Measurements from ENCODE around the gene ZNF532. TPM values are rescaled to one million over a fixed set of nuclear protein-coding genes. Genes with fewer than 3 reads are reported as not detected.
A peak's percentile ranks its signal among the peaks of the same experiment; 100 is the strongest.

ZNF532 gene
- total and polyA plus RNA-seq, 5 donors from 2014 or later = 0.64 to 15.8 (median 1.6) TPM

- Histone ChIP-seq H3K4me1 (ENCODE audit: control insufficient read depth, insufficient read depth, low read length, poor library complexity, severe bottlenecking) (peaks cover 5% of the 10 kb centered on the region), H3K27ac (ENCODE audit: insufficient read depth, low read length, poor library complexity, severe bottlenecking) (no peak overlapping the region), H3K9me3 (ENCODE audit: control insufficient read depth in 2 of 2, low read length in 2 of 2) (no peaks in the 10 kb centered on the region), H3K27me3 (ENCODE audit: control insufficient read depth, insufficient read depth, low read length) (peaks cover 22% of the 10 kb centered on the region), H3K36me3 (ENCODE audit: control insufficient read depth, insufficient read depth, low read length) (no peaks in the 10 kb centered on the region), H3K4me3 (ENCODE audit: low read depth, low read length) (no peak overlapping the region)
- Mint-ChIP-seq H3K27ac (no peak overlapping the region), H3K9me3 (peaks cover 0 to 3% (median 0%) of the 10 kb centered on the region in 7 donors), H3K4me3 (no peak overlapping the region), H3K4me1 (peaks cover 0 to 18% (median 6%) of the 10 kb centered on the region in 4 donors), H3K27me3 (peaks cover 53% of the 10 kb centered on the region), H3K36me3 (peaks cover 2% of the 10 kb centered on the region)
- DNase-seq = no peak
- no peak for ATAC-seq (ENCODE audit: low read depth in 2 of 2)
Observed at GRCh38 chr18:58860747-58861231, 3.9 kb upstream of the ZNF532 start.

- H3K4me1 Mint-ChIP-seq = peaks cover 0 to 18% (median 6%) of the 10 kb centered on the region in 4 donors
- peaks cover 5% of the 10 kb centered on the region for H3K4me1 ChIP-seq (ENCODE audit: control insufficient read depth, insufficient read depth, low read length, poor library complexity, severe bottlenecking)
- no peaks in the 10 kb centered on the region for H3K36me3 ChIP-seq (ENCODE audit: control insufficient read depth, insufficient read depth, low read length)
- peaks cover 0 to 3% (median 0%) of the 10 kb centered on the region in 7 donors for H3K9me3 Mint-ChIP-seq
- ATAC-seq (ENCODE audit: low read depth in 2 of 2) = no peak
- peaks cover 57% of the 10 kb centered on the region for H3K27me3 Mint-ChIP-seq
- H3K36me3 Mint-ChIP-seq = peaks cover 4% of the 10 kb centered on the region
- H3K27ac ChIP-seq (ENCODE audit: insufficient read depth, low read length, poor library complexity, severe bottlenecking) = no peak overlapping the region
- peaks cover 22% of the 10 kb centered on the region for H3K27me3 ChIP-seq (ENCODE audit: control insufficient read depth, insufficient read depth, low read length)
- DNase-seq = no peak
- H3K27ac Mint-ChIP-seq = no peak overlapping the region
- no peak overlapping the region for H3K4me3 ChIP-seq (ENCODE audit: low read depth, low read length)
- H3K4me3 Mint-ChIP-seq = no peak overlapping the region
- no peaks in the 10 kb centered on the region for H3K9me3 ChIP-seq (ENCODE audit: control insufficient read depth in 2 of 2, low read length in 2 of 2)
Observed at GRCh38 chr18:58861353-58861752, 3.3 kb upstream of the ZNF532 start.

DNA sequence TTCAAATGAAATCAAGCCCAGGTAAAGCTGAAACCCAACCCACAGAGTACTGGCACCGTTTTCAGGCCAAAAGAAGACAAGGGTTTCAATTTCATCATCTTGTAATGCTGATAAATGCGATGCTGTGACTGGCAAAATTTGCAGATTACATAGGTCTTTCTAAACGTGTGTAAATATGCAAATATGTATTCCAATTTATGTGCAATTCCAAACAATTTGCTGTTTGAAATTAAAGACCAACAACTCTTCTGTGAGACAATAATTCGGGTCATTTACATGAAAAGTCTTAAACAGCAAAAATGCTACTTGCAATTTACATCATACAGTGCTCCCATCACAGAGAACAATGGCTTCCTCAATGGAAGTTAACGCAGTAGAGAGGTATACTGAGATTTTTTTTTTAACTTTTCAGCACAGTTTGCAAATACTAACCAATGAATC lies 2.8 kb upstream of the ZNF532 start:
- Mint-ChIP-seq H3K4me1 (peaks cover 0 to 18% (median 6%) of the 10 kb centered on the region in 4 donors), H3K36me3 (peaks cover 4% of the 10 kb centered on the region), H3K27ac (peak overlapping the region in 1 of 3 donors; percentile 83), H3K4me3 (peak overlapping the region in 1 of 4 donors; percentile 36), H3K27me3 (peaks cover 61% of the 10 kb centered on the region), H3K9me3 (peaks cover 0 to 3% (median 0%) of the 10 kb centered on the region in 7 donors)
- no peak overlapping the region for H3K27ac ChIP-seq (ENCODE audit: insufficient read depth, low read length, poor library complexity, severe bottlenecking)
- no peaks in the 10 kb centered on the region for H3K36me3 ChIP-seq (ENCODE audit: control insufficient read depth, insufficient read depth, low read length)
- no peak overlapping the region for H3K4me3 ChIP-seq (ENCODE audit: low read depth, low read length)
- peaks cover 22% of the 10 kb centered on the region for H3K27me3 ChIP-seq (ENCODE audit: control insufficient read depth, insufficient read depth, low read length)
- H3K9me3 ChIP-seq (ENCODE audit: control insufficient read depth in 2 of 2, low read length in 2 of 2) = no peaks in the 10 kb centered on the region
- peaks cover 5% of the 10 kb centered on the region for H3K4me1 ChIP-seq (ENCODE audit: control insufficient read depth, insufficient read depth, low read length, poor library complexity, severe bottlenecking)
- no peak for ATAC-seq (ENCODE audit: low read depth in 2 of 2)
- DNase-seq = no peak

DNA sequence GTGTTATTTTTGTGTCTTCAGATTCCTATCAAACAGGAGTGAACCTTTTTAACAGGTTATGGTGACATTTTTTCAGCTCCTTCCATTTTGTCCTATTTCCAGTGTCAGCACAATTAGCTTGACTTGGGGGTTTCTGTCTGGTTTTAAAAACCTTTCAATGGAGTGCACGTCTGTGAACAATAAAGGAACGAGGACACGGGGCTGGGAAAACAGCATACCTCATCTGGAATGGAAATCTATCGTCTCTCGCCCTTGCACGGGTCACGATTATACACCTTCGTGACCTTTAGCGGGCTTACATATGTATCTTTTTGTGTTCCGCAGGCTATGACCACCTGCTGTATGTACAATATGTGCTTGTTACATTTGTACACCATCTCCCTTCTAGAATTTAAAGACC lies 2.3 kb upstream of the ZNF532 start:
- Histone ChIP-seq H3K27ac (ENCODE audit: insufficient read depth, low read length, poor library complexity, severe bottlenecking) (no peak overlapping the region), H3K9me3 (ENCODE audit: control insufficient read depth in 2 of 2, low read length in 2 of 2) (no peaks in the 10 kb centered on the region), H3K27me3 (ENCODE audit: control insufficient read depth, insufficient read depth, low read length) (peaks cover 22% of the 10 kb centered on the region), H3K4me1 (ENCODE audit: control insufficient read depth, insufficient read depth, low read length, poor library complexity, severe bottlenecking) (peaks cover 5% of the 10 kb centered on the region), H3K4me3 (ENCODE audit: low read depth, low read length) (peak overlapping the region; percentile 52), H3K36me3 (ENCODE audit: control insufficient read depth, insufficient read depth, low read length) (no peaks in the 10 kb centered on the region)
- peak overlapping the region in 2 of 3 donors; percentile 83 to 93 for H3K27ac Mint-ChIP-seq
- no peak for DNase-seq
- H3K4me3 Mint-ChIP-seq = peak overlapping the region; percentile 69 to 87 (median 82)
- H3K27me3 Mint-ChIP-seq = peaks cover 63% of the 10 kb centered on the region
- H3K4me1 Mint-ChIP-seq = peaks cover 0 to 18% (median 6%) of the 10 kb centered on the region in 4 donors
- no peak for ATAC-seq (ENCODE audit: low read depth in 2 of 2)
- H3K36me3 Mint-ChIP-seq = peaks cover 7% of the 10 kb centered on the region
- peaks cover 0 to 3% (median 0%) of the 10 kb centered on the region in 7 donors for H3K9me3 Mint-ChIP-seq

- peaks cover 0 to 4% (median 0%) of the 10 kb centered on the region in 7 donors for H3K9me3 Mint-ChIP-seq
- peaks cover 0 to 19% (median 6%) of the 10 kb centered on the region in 4 donors for H3K4me1 Mint-ChIP-seq
- H3K27ac ChIP-seq (ENCODE audit: insufficient read depth, low read length, poor library complexity, severe bottlenecking) = peak overlapping the region; percentile 59
- ATAC-seq (ENCODE audit: low read depth in 2 of 2) (peak; percentile 42 to 49), DNase-seq (peak in 2 of 3 donors; percentile 41 to 58)
- peaks cover 5% of the 10 kb centered on the region for H3K4me1 ChIP-seq (ENCODE audit: control insufficient read depth, insufficient read depth, low read length, poor library complexity, severe bottlenecking)
- peaks cover 11% of the 10 kb centered on the region for H3K36me3 Mint-ChIP-seq
- H3K27me3 Mint-ChIP-seq = peaks cover 63% of the 10 kb centered on the region
- H3K36me3 ChIP-seq (ENCODE audit: control insufficient read depth, insufficient read depth, low read length) = no peaks in the 10 kb centered on the region
- H3K27me3 ChIP-seq (ENCODE audit: control insufficient read depth, insufficient read depth, low read length) = peaks cover 22% of the 10 kb centered on the region
- peak overlapping the region; percentile 69 to 87 (median 82) for H3K4me3 Mint-ChIP-seq
- peak overlapping the region; percentile 52 for H3K4me3 ChIP-seq (ENCODE audit: low read depth, low read length)
- no peaks in the 10 kb centered on the region for H3K9me3 ChIP-seq (ENCODE audit: control insufficient read depth in 2 of 2, low read length in 2 of 2)
- peak overlapping the region; percentile 52 to 93 (median 83) for H3K27ac Mint-ChIP-seq
Observed at GRCh38 chr18:58862851-58863538, 1.7 kb upstream of the ZNF532 start.

- DNase-seq (peak; percentile 25 to 42 (median 26)), ATAC-seq (ENCODE audit: low read depth in 2 of 2) (peak; percentile 37 to 50)
- peak overlapping the region; percentile 24 for H3K27ac ChIP-seq (ENCODE audit: insufficient read depth, low read length, poor library complexity, severe bottlenecking)
- Mint-ChIP-seq H3K27ac (peak overlapping the region in 1 of 3 donors; percentile 14), H3K9me3 (peaks cover 0 to 7% (median 3%) of the 10 kb centered on the region in 7 donors), H3K27me3 (peaks cover 66% of the 10 kb centered on the region), H3K36me3 (peaks cover 11% of the 10 kb centered on the region), H3K4me3 (peak overlapping the region in 2 of 4 donors; percentile 74 to 81), H3K4me1 (peaks cover 0 to 20% (median 6%) of the 10 kb centered on the region in 4 donors)
- H3K27me3 ChIP-seq (ENCODE audit: control insufficient read depth, insufficient read depth, low read length) = peaks cover 24% of the 10 kb centered on the region
- H3K4me3 ChIP-seq (ENCODE audit: low read depth, low read length) = no peak overlapping the region
- H3K36me3 ChIP-seq (ENCODE audit: control insufficient read depth, insufficient read depth, low read length) = peaks cover 3% of the 10 kb centered on the region
- H3K9me3 ChIP-seq (ENCODE audit: control insufficient read depth in 2 of 2, low read length in 2 of 2) = no peaks in the 10 kb centered on the region
- peaks cover 5% of the 10 kb centered on the region for H3K4me1 ChIP-seq (ENCODE audit: control insufficient read depth, insufficient read depth, low read length, poor library complexity, severe bottlenecking)
Observed at GRCh38 chr18:58863539-58864145, 1.0 kb upstream of the ZNF532 start.

- Mint-ChIP-seq H3K27me3 (peaks cover 58% of the 10 kb centered on the region), H3K9me3 (peaks cover 0 to 7% (median 3%) of the 10 kb centered on the region in 7 donors), H3K4me1 (peaks cover 0 to 20% (median 6%) of the 10 kb centered on the region in 4 donors), H3K4me3 (peak overlapping the region; percentile 24 to 85 (median 66)), H3K27ac (peak overlapping the region in 1 of 3 donors; percentile 84), H3K36me3 (peaks cover 11% of the 10 kb centered on the region)
- peaks cover 3% of the 10 kb centered on the region for H3K36me3 ChIP-seq (ENCODE audit: control insufficient read depth, insufficient read depth, low read length)
- H3K27ac ChIP-seq (ENCODE audit: insufficient read depth, low read length, poor library complexity, severe bottlenecking) = peak overlapping the region; percentile 24
- H3K4me3 ChIP-seq (ENCODE audit: low read depth, low read length) = peak overlapping the region; percentile 30
- H3K9me3 ChIP-seq (ENCODE audit: control insufficient read depth in 2 of 2, low read length in 2 of 2) = no peaks in the 10 kb centered on the region
- ATAC-seq (ENCODE audit: low read depth in 2 of 2) (no peak), DNase-seq (no peak)
- peaks cover 5% of the 10 kb centered on the region for H3K4me1 ChIP-seq (ENCODE audit: control insufficient read depth, insufficient read depth, low read length, poor library complexity, severe bottlenecking)
- H3K27me3 ChIP-seq (ENCODE audit: control insufficient read depth, insufficient read depth, low read length) = peaks cover 24% of the 10 kb centered on the region
Observed at GRCh38 chr18:58865033-58865590, 435 bp downstream of the ZNF532 start.

Data from CD4-positive, CD25-positive, alpha-beta regulatory T cell (primary cell).